HG02884 (cell line): Measurements from ENCODE around the gene EMC6.
"Not testable (repeated sequence)": the region's sequence is repeated elsewhere in the genome, so short reads cannot be mapped to it uniquely, and the experiment has no call there.

Experiments used
- ATAC-seq: cut with Tn5 transposase; IDR thresholded peaks from one replicate; pipeline ENCODE4 v1.9.1; 2021; ENCODE audit warnings: mild to moderate bottlenecking, moderate library complexity; ENCODE audit not compliant: unreplicated experiment

Gene EMC6

GRCh38 chr17:3704931-3705717 is 36.5 kb downstream of the EMC6 start:
- ATAC-seq, result no peak

GRCh38 chr17:3705718-3705984 is 37.0 kb downstream of the EMC6 start:
- ATAC-seq, result not testable (repeated sequence)

GRCh38 chr17:3708366-3708765 is 39.8 kb downstream of the EMC6 start:
- ATAC-seq, result no peak

- ATAC-seq, result peak; percentile 90
These were observed 42.4 kb downstream of the EMC6 start for GRCh38 chr17:3710951-3711383.

GRCh38 chr17:3712811-3713463 is 44.3 kb downstream of the EMC6 start:
- ATAC-seq, result no peak

- ATAC-seq, result no peak
These were observed 46.7 kb downstream of the EMC6 start for GRCh38 chr17:3715296-3715695.

- ATAC-seq, result no peak
These were observed 49.6 kb downstream of the EMC6 start for GRCh38 chr17:3718201-3718600.

- ATAC-seq, result no peak
These were observed 50.7 kb downstream of the EMC6 start for GRCh38 chr17:3719265-3719664.
